K562 (cell line): ENCODE data around the gene ATP6V0D1. TPM values are rescaled to one million over a fixed set of nuclear protein-coding genes. Genes with fewer than 3 reads are reported as not detected.

ENCODE experiments used
- HSF4 ChIP-seq: fragments of 250-450 bp; sonication (Bioruptor Pico); IDR thresholded peaks from 2 replicates; pipeline ENCODE4 v2.1.2; 2022; ENCODE audit warnings: mild to moderate bottlenecking, moderate library complexity, borderline replicate concordance
- IFI16 ChIP-seq: fragments of 250-450 bp; sonication (Bioruptor Pico); IDR thresholded peaks from 2 replicates; pipeline ENCODE4 v2.1.2; 2022; ENCODE audit warnings: mild to moderate bottlenecking, inconsistent platforms
- MAFG ChIP-seq: fragments of 450-650 bp; conservative IDR thresholded peaks from 2 replicates; pipeline ENCODE4 v1.6.1; 2016; ENCODE audit warnings: missing genetic modification characterization, missing compliant biosample characterization
- NCOA6 ChIP-seq: fragments of 450-650 bp; IDR thresholded peaks from 2 replicates; pipeline ENCODE4 v1.6.1; 2017; ENCODE audit warnings: mild to moderate bottlenecking
- NELFE ChIP-seq: IDR thresholded peaks from 2 replicates; pipeline ENCODE4 v1.6.1; 2011; ENCODE audit warnings: mild to moderate bottlenecking; ENCODE audit not compliant: insufficient read depth, insufficient read length
- POLR3A ChIP-seq: IDR thresholded peaks from 2 replicates; pipeline ENCODE4 v1.6.1; 2011; ENCODE audit warnings: borderline replicate concordance, mild to moderate bottlenecking, moderate library complexity; ENCODE audit not compliant: insufficient read length, insufficient read depth; ENCODE audit errors: extremely low read depth
- SPI1 ChIP-seq: IDR thresholded peaks from 2 replicates; pipeline ENCODE4 v1.6.1; 2011; ENCODE audit warnings: low read depth, low read length, control low read depth, borderline replicate concordance
- ZNF445 ChIP-seq: fragments of 250-450 bp; sonication (Bioruptor Pico); IDR thresholded peaks from 2 replicates; pipeline ENCODE4 v1.4.0; 2020; ENCODE audit warnings: low read depth, mild to moderate bottlenecking, moderate library complexity
- ZNF707 ChIP-seq: fragments of 250-450 bp; sonication (Bioruptor Pico); conservative IDR thresholded peaks from 2 replicates; pipeline ENCODE4 v1.8.0; 2022; ENCODE audit warnings: inconsistent platforms, mild to moderate bottlenecking, moderate library complexity
- ZZZ3 ChIP-seq: fragments of 450-650 bp; IDR thresholded peaks from 2 replicates; pipeline ENCODE4 v1.6.1; 2016; ENCODE audit warnings: antibody characterized with exemption, mild to moderate bottlenecking, moderate library complexity
- polyA plus RNA-seq, 8 experiments: library from polyadenylated mRNA; depleted of rRNA in 4 of 8; stranded (reverse) in 5 of 8; unstranded in 3 of 8; fragments of >200 nt; fragmentation: Nextera tagmentation in 2 of 8; fragmentation: Illumina TruSeq in 1 of 8; extraction: Ambion mirVana in 2 of 8; extraction: Trizol in 1 of 8; gene quantifications; 2 replicates each; pipeline versions ENCODE4 v1.2.1 to v1.2.3, GENCODE V29; 2011 to 2014; ENCODE audit warnings: inconsistent platforms in 1 of 8, missing spikeins in 1 of 8
- total RNA-seq, 7 experiments: library from RNA; depleted of rRNA in 6 of 7; stranded (reverse); fragments of >200 nt in 6 of 7; fragmentation: Illumina TruSeq in 2 of 7; extraction: Trizol in 2 of 7; gene quantifications; 2 replicates each; pipeline versions ENCODE4 v1.2.1 to v1.2.3, GENCODE V29; 2011 to 2021; ENCODE audit warnings: low replicate concordance in 1 of 7
- TF ChIP-seq, protein P1 (sequence below): IDR thresholded peaks from 3 replicates; pipeline ENCODE4 v1.6.1; 2011; ENCODE audit warnings: borderline replicate concordance, mild to moderate bottlenecking, moderate library complexity; ENCODE audit not compliant: insufficient read length; ENCODE audit errors: extremely low read depth
- TF ChIP-seq, protein P2 (sequence below), 2 experiments: fragments of 450-650 bp; conservative IDR thresholded peaks; 2 replicates each; pipeline ENCODE4 v1.6.1; 2017; ENCODE audit warnings: mild to moderate bottlenecking in 2 of 2, moderate library complexity in 2 of 2
- TF ChIP-seq, protein P3 (sequence below), 2 experiments: fragments of 450-650 bp; IDR thresholded peaks; 2 replicates each; pipeline ENCODE4 v1.6.1; 2018; ENCODE audit warnings: mild to moderate bottlenecking in 2 of 2, low read depth in 1 of 2; ENCODE audit not compliant: partially characterized antibody in 2 of 2
- TF ChIP-seq, protein P4 (sequence below): fragments of 250-450 bp; sonication (Bioruptor Pico); IDR thresholded peaks from 2 replicates; pipeline ENCODE4 v1.5.0; 2020; ENCODE audit warnings: mild to moderate bottlenecking, borderline replicate concordance

The ATP6V0D1 gene
- total and polyA plus RNA-seq, 9 of the 15 experiments (the other 6 are each of a cell fraction or from before 2014, with no cell fraction given) = 23.2 to 69.7 (median 45.6) TPM

DNA sequence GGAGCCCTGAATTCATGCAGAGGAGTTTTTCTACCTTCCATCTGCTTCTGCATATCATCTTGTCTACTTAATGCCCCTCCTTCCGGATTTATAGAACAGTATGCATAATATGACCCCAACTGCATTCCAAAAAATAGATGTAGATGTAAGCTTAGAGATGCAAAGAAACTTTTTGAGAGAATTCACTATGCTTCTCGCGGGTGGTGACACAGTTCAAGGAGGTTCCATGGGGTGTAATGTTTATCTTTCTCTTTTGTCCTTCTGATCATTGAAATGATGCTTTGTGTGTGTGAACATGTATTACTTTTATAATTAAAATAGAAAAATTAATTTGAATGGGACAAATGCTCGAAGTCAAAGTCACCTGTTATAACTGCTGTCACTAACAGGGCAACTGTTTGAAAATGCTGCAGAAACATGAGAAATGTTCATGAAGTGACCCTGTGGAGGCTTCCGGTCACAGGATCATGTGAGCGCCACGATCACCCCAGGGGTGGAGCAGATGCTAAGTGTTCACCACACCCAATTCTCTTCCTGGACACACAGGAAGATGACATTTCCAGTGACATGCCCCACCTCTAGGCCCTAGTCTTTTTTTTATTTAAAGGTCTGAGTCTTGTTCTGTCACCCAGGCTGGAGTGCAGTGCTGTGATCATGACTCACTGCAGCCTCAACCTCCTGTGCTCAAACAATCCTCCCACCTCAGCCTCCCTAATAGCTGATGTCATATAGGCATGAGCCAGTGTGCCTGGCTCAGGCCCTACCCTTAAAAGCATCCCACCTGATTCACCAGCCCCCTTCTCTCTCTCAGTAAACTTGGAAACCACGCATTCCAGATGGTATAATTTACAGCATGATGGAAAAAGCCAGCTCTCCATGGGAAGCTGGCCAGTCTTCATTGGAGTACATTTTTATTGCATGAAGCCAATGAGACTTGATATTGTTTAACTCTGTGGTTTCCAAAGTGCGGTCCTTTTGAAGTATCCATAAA lies 23.4 kb upstream of the ATP6V0D1 start (continued):
- TF ChIP-seq, protein P1, sequence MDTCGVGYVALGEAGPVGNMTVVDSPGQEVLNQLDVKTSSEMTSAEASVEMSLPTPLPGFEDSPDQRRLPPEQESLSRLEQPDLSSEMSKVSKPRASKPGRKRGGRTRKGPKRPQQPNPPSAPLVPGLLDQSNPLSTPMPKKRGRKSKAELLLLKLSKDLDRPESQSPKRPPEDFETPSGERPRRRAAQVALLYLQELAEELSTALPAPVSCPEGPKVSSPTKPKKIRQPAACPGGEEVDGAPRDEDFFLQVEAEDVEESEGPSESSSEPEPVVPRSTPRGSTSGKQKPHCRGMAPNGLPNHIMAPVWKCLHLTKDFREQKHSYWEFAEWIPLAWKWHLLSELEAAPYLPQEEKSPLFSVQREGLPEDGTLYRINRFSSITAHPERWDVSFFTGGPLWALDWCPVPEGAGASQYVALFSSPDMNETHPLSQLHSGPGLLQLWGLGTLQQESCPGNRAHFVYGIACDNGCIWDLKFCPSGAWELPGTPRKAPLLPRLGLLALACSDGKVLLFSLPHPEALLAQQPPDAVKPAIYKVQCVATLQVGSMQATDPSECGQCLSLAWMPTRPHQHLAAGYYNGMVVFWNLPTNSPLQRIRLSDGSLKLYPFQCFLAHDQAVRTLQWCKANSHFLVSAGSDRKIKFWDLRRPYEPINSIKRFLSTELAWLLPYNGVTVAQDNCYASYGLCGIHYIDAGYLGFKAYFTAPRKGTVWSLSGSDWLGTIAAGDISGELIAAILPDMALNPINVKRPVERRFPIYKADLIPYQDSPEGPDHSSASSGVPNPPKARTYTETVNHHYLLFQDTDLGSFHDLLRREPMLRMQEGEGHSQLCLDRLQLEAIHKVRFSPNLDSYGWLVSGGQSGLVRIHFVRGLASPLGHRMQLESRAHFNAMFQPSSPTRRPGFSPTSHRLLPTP = no peak
- TF ChIP-seq POLR3A (no peak), NCOA6 (no peak), ZZZ3 (no peak), ZNF707 (CRISPR knock-in tag) (no peak), SPI1 (no peak), NELFE (no peak), HSF4 (no peak), ZNF445 (CRISPR knock-in tag) (no peak), IFI16 (no peak), MAFG (tag) (no peak)
- TF ChIP-seq, protein P2, sequence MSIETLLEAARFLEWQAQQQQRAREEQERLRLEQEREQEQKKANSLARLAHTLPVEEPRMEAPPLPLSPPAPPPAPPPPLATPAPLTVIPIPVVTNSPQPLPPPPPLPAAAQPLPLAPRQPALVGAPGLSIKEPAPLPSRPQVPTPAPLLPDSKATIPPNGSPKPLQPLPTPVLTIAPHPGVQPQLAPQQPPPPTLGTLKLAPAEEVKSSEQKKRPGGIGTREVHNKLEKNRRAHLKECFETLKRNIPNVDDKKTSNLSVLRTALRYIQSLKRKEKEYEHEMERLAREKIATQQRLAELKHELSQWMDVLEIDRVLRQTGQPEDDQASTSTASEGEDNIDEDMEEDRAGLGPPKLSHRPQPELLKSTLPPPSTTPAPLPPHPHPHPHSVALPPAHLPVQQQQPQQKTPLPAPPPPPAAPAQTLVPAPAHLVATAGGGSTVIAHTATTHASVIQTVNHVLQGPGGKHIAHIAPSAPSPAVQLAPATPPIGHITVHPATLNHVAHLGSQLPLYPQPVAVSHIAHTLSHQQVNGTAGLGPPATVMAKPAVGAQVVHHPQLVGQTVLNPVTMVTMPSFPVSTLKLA (conservative IDR thresholded peaks at IDR 0.05) = peak; percentile 56 to 84
- TF ChIP-seq, protein P3, sequence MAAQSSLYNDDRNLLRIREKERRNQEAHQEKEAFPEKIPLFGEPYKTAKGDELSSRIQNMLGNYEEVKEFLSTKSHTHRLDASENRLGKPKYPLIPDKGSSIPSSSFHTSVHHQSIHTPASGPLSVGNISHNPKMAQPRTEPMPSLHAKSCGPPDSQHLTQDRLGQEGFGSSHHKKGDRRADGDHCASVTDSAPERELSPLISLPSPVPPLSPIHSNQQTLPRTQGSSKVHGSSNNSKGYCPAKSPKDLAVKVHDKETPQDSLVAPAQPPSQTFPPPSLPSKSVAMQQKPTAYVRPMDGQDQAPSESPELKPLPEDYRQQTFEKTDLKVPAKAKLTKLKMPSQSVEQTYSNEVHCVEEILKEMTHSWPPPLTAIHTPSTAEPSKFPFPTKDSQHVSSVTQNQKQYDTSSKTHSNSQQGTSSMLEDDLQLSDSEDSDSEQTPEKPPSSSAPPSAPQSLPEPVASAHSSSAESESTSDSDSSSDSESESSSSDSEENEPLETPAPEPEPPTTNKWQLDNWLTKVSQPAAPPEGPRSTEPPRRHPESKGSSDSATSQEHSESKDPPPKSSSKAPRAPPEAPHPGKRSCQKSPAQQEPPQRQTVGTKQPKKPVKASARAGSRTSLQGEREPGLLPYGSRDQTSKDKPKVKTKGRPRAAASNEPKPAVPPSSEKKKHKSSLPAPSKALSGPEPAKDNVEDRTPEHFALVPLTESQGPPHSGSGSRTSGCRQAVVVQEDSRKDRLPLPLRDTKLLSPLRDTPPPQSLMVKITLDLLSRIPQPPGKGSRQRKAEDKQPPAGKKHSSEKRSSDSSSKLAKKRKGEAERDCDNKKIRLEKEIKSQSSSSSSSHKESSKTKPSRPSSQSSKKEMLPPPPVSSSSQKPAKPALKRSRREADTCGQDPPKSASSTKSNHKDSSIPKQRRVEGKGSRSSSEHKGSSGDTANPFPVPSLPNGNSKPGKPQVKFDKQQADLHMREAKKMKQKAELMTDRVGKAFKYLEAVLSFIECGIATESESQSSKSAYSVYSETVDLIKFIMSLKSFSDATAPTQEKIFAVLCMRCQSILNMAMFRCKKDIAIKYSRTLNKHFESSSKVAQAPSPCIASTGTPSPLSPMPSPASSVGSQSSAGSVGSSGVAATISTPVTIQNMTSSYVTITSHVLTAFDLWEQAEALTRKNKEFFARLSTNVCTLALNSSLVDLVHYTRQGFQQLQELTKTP (IDR thresholded peaks at IDR 0.05; ENCODE audit: low read depth in 1 of 2, partially characterized antibody in 2 of 2) = peak; percentile 19 to 47
- TF ChIP-seq, protein P4, sequence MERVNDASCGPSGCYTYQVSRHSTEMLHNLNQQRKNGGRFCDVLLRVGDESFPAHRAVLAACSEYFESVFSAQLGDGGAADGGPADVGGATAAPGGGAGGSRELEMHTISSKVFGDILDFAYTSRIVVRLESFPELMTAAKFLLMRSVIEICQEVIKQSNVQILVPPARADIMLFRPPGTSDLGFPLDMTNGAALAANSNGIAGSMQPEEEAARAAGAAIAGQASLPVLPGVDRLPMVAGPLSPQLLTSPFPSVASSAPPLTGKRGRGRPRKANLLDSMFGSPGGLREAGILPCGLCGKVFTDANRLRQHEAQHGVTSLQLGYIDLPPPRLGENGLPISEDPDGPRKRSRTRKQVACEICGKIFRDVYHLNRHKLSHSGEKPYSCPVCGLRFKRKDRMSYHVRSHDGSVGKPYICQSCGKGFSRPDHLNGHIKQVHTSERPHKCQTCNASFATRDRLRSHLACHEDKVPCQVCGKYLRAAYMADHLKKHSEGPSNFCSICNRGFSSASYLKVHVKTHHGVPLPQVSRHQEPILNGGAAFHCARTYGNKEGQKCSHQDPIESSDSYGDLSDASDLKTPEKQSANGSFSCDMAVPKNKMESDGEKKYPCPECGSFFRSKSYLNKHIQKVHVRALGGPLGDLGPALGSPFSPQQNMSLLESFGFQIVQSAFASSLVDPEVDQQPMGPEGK (CRISPR knock-in tag) = no peak
